A172 (cell line): ENCODE measurements around the gene VAPB. TPM values are rescaled to one million over a fixed set of nuclear protein-coding genes. Genes with fewer than 3 reads are reported as not detected.

Experiments used
- DNase-seq: peaks from one replicate; pipeline ENCODE4 v3.0.0-alpha.2; 2015; ENCODE audit warnings: low spot score
- total RNA-seq: library from RNA; depleted of rRNA; stranded (reverse); fragments of >200 nt; shearing (Covaris generic); gene quantifications from 2 replicates; pipeline ENCODE4 v1.2.3, GENCODE V29; 2014

Gene VAPB
- total RNA-seq, 1 experiment from 2014 or later: 10.0 TPM

DNA sequence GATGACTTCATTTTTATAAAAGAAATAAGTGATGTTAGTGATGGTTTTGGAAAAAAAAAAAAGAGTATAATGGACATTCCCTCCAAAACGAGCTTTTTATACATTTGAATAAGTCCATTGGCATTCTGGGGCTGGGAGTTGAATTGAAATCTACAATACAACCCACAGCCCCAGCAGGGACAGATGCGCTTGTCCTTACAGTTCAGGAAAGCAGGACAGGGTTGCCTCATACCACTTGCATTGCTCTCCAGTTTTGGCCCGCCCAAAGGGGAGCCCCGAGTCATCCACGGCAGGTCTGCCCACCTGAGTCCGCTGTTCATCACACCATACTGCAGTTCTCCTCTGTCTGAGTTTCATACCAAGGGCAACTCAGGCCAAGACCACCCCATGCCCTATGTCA is 46.2 kb downstream of the VAPB start:
- no peak for DNase-seq

DNA sequence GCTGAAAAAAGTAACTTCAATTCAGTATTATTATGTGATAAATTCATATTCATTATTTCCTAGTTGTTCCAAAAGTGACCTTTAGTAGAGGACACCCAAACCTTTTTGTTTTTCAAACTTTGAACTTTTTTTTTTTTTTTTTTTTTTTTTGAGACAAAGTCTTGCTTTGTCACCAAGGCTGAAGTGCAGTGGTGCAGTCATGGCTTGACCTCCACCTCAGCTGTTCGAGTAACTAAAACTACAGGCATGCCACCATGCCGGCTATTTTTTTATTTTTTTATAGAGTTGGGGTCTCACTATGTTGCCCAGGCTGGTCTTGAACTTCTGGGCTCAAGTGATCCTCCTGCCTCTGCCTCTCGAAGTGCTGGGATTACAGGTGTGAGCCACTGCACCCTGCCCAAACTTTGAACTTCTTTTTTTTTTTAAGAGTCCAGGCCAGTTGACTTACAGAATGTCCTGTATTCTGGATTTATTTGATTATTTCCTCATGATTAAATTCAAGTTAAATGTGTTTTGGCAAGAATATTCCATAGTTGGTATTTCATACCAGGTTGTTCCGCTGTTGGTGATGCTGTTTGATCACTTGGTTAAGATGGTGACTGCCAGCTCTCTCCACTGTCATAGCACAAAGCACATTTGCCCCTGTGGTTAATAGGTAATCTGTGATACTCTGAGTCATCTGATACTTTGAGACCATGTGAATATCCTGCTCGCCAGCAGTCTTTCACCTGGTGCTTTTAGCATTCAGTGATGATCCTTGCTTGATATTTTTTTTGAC is 48.0 kb downstream of the VAPB start:
- no peak for DNase-seq

GRCh38 chr20:58438970-58439808 is 50.2 kb downstream of the VAPB start:
- DNase-seq: no peak

- DNase-seq: peak; percentile 16
These were observed 51.2 kb downstream of the VAPB start for GRCh38 chr20:58440021-58440767.

GRCh38 chr20:58441723-58442122 is 52.7 kb downstream of the VAPB start:
- DNase-seq: no peak

DNA sequence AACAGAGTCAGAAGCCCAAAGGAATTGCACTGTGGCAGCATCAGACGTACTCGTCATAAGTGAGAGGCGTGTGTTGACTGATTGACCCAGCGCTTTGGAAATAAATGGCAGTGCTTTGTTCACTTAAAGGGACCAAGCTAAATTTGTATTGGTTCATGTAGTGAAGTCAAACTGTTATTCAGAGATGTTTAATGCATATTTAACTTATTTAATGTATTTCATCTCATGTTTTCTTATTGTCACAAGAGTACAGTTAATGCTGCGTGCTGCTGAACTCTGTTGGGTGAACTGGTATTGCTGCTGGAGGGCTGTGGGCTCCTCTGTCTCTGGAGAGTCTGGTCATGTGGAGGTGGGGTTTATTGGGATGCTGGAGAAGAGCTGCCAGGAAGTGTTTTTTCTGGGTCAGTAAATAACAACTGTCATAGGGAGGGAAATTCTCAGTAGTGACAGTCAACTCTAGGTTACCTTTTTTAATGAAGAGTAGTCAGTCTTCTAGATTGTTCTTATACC is 55.8 kb downstream of the VAPB start:
- DNase-seq: no peak

DNA sequence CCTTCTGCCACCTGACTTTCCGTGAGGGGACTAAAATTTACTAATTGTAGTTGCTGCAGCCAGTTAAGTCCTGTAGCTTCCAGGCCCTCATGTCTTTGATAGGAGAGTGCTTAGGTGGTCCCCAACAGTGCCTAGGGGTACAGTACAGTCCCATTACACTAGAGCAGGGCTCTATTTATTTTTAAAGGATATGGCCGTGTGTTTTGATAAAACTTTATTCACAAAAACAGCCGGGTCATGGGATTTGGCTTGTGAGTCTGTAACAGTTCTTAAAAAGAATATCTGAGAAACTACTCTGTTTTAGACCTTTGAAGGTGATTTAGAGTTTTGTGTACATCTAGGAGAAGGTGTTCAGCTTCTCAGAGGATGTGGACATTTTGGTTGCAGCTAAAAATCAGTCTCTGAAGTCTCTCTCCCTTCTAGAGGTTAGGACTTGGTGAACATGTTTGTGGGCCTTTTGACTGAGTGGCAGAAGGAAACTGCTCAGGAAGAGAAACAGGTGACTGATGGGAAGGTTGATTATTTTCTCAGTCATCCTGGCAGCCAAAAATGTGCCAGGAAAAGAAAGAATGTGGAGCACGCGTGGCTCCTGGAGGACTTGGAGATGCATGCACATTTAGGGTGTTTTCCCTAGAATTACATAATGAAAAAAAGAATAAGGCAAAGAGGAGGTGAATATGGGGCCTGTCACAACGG is 57.4 kb downstream of the VAPB start:
- DNase-seq: no peak

DNA sequence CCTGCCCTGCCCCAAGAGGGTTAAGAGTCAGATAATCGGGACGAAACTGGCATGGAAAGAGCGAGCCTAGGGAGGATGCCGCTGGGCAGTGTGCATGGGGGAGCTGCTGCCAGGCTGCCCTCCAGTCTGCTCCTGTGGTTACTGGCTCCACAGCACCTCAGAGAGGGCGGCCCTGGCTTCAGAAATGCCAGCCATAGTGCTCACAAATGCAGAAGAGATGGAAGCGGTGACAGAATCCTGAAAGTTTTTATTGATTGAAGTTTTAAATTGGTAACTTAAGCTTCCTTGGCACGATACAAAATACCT is 57.9 kb downstream of the VAPB start:
- DNase-seq: no peak

DNA sequence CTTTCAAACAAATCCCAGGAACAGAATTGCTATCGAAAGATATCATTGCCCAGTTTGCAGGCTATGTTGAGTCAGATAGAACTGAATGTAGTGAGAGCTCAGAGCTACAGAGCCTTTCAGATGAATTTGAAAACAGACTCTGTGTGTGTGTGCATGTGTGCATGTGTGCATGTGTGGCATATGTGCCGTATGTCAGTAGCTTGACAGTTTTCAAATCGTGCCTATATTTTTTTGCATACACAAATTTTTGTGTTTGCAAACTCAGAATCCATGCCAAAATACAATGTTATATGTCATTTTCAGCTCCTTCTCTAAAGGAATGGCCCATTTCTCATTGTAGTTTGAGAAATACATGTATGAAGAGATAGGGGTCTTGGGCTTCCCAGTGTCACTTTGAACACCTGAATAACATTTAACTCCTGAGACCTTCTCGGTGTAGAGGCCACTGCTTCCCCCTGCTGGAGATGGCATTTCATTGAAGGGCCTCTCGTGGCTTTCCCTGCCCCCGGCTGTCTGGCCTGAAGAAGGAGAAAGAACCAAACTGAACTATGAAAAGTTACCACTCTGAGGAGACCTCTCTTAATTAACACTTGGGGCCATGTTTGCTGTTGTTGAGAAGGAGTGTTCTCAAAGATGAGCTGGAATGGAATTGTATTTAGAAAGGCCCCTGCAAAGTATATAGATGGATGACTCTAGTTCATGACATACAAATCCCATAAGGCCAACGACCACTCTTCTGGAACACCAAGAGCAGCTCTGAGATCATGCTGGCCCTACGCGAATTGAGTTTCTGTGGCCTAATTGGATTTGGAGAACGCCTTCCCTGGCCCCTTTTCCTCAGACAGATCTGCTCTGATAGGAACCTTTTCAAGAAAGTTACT is 58.7 kb downstream of the VAPB start:
- peak; percentile 64 for DNase-seq

- DNase-seq: no peak
These were observed 59.9 kb downstream of the VAPB start for GRCh38 chr20:58448958-58449357.

- no peak for DNase-seq
These were observed 60.7 kb downstream of the VAPB start for GRCh38 chr20:58449681-58450221.

DNA sequence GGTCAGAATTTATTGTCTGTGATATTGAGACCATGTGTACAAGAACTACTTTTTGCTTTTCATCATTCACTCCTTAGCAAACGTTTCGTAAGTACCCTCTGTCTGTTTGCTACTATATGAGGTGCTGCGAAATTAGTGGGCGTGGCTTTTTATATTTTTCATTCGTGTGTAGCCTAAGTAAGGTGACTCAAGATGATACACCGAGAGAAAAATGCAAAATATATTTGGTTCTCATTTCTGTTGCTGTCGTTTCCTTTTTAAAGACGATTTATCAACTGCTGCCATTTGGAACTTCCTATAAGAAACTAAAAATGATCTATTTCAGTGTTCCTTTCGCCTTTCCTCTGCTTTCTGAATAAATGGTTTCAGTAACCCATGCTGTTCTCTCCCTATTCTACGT is 61.2 kb downstream of the VAPB start:
- no peak for DNase-seq

DNA sequence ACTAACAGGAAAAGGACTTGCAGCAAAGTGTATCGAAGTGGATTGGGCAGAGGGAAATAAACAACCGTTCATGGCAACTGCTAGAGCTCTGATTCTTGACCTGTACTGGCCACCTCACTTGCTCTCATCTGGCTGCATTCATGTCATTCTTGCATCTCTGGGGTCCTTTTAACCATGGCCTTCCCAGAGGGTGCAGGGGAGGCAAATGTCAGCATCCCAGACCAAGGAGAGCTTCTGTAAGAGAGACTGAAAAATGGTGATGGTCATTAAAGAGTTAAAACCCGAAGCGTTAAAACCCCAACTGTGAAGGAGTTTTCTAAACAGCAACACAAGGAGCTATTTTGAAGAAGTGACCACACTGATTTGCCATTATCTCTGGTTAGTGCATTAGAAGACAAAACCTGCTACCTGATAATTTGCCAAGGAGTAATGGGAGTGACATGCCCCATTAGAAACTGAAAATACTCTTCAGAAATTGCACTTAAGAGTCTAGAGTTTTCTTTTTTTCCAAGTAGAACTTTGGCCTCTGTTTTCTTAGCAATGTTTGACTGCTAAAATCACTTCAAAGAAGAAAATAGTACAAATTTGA is 63.7 kb downstream of the VAPB start:
- DNase-seq: no peak

DNA sequence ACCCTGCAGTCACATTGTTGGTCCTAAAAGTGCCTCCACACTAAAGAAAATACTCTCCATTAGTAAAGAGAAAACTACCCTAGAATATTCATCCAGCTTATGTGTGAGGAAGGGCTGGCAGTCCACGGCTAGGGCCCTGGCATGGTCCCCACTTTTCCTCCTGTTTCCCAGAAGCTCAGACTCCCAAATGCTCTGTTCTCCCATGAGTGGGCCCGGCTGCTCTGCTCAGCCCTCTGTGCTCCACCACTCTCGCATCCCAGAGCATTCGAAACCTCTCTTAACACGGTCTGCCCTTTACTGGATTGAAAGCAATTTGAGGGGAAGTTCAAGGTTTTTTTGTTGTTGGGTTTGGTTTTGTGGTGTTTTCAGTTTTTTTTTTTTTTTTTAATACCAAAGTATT is 64.4 kb downstream of the VAPB start:
- DNase-seq: no peak

- no peak for DNase-seq
These were observed 65.4 kb downstream of the VAPB start for GRCh38 chr20:58454460-58454859.

GRCh38 chr20:58457083-58457695 is 68.2 kb downstream of the VAPB start:
- peak; percentile 71 for DNase-seq

GRCh38 chr20:58458342-58459057 is 69.5 kb downstream of the VAPB start:
- DNase-seq: peak; percentile 20

GRCh38 chr20:58459058-58459750 is 70.2 kb downstream of the VAPB start:
- no peak for DNase-seq
